ENCODE data around the gene LRP1B. TPM values are rescaled to one million over a fixed set of nuclear protein-coding genes. Genes with fewer than 3 reads are reported as not detected.
A peak's percentile ranks its signal among the peaks of the same experiment; 100 is the strongest.

Gene LRP1B
- total RNA-seq, 4 donors from 2014 or later = 3.3 to 11.1 (median 4.6) TPM

DNA sequence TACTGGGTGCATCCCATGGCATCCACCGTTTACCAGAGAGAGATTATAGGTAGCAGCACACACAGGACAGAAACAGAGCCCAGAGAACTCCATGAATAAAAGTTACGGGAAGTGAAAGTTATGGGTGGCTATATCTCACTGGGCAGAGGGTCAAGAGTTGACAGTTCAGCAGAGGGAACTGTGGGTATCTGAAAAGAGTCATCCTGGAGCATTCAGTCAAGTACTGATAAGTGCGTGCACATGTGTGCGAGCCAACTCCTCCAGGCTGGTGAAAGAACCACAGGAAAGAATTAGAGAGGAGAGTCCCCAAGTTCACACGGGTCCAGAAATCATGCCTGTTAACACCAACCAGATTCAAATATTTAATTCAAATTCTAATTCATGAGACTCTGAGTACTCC, 1588.2 kb downstream of the LRP1B start:
- in situ Hi-C loops (cut with MboI; ENCODE audit: low sequenced_read_pairs in 4 of 4) = no loop called here
- H3K27me3 ChIP-seq = no peaks in the 10 kb centered on the region
- H3K9me3 ChIP-seq = no peaks in the 10 kb centered on the region
- TF ChIP-seq POLR2A (IDR thresholded peaks at IDR 0.05) = no peak
- TF ChIP-seq, protein P1, sequence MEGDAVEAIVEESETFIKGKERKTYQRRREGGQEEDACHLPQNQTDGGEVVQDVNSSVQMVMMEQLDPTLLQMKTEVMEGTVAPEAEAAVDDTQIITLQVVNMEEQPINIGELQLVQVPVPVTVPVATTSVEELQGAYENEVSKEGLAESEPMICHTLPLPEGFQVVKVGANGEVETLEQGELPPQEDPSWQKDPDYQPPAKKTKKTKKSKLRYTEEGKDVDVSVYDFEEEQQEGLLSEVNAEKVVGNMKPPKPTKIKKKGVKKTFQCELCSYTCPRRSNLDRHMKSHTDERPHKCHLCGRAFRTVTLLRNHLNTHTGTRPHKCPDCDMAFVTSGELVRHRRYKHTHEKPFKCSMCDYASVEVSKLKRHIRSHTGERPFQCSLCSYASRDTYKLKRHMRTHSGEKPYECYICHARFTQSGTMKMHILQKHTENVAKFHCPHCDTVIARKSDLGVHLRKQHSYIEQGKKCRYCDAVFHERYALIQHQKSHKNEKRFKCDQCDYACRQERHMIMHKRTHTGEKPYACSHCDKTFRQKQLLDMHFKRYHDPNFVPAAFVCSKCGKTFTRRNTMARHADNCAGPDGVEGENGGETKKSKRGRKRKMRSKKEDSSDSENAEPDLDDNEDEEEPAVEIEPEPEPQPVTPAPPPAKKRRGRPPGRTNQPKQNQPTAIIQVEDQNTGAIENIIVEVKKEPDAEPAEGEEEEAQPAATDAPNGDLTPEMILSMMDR (IDR thresholded peaks at IDR 0.05 in 4 of 5, conservative IDR thresholded peaks at IDR 0.05 in 1 of 5) = no peak
- H3K4me1 ChIP-seq = no peaks in the 10 kb centered on the region
- intact Hi-C loops (cut with DNase I; ENCODE audit: low total_unique reads) = no loop called here
- no peak overlapping the region for H3K27ac ChIP-seq
- H3K4me3 ChIP-seq = no peak overlapping the region
- DNase-seq = no peak
- no peak for ATAC-seq
- H3K36me3 ChIP-seq = no peaks in the 10 kb centered on the region

GRCh38 chr2:140539242-140539875, 1591.5 kb downstream of the LRP1B start:
- Histone ChIP-seq H3K9me3 (no peaks in the 10 kb centered on the region), H3K27me3 (no peaks in the 10 kb centered on the region), H3K4me3 (no peak overlapping the region), H3K36me3 (no peaks in the 10 kb centered on the region), H3K4me1 (no peaks in the 10 kb centered on the region), H3K27ac (no peak overlapping the region)
- in situ Hi-C loops (cut with MboI; ENCODE audit: low sequenced_read_pairs in 4 of 4) = no loop called here
- ATAC-seq = peak in 1 of 2 donors; percentile 33
- no peak for DNase-seq
- intact Hi-C loops (cut with DNase I; ENCODE audit: low total_unique reads) = no loop called here
- no peak for TF ChIP-seq POLR2A (IDR thresholded peaks at IDR 0.05)
- TF ChIP-seq, protein P1 (IDR thresholded peaks at IDR 0.05 in 4 of 5, conservative IDR thresholded peaks at IDR 0.05 in 1 of 5) = no peak

GRCh38 chr2:140529706-140530105, 1601.1 kb downstream of the LRP1B start:
- intact Hi-C loops (cut with DNase I; ENCODE audit: low total_unique reads) = no loop called here
- in situ Hi-C loops (cut with MboI; ENCODE audit: low sequenced_read_pairs in 4 of 4) = no loop called here
- H3K9me3 ChIP-seq = no peaks in the 10 kb centered on the region
- no peaks in the 10 kb centered on the region for H3K27me3 ChIP-seq
- DNase-seq (no peak), ATAC-seq (no peak)
- no peak overlapping the region for H3K27ac ChIP-seq
- H3K36me3 ChIP-seq = no peaks in the 10 kb centered on the region
- no peak overlapping the region for H3K4me3 ChIP-seq
- no peaks in the 10 kb centered on the region for H3K4me1 ChIP-seq
- TF ChIP-seq POLR2A (IDR thresholded peaks at IDR 0.05) = no peak
- TF ChIP-seq, protein P1 (IDR thresholded peaks at IDR 0.05 in 4 of 5, conservative IDR thresholded peaks at IDR 0.05 in 1 of 5) = no peak

GRCh38 chr2:140528982-140529381, 1601.8 kb downstream of the LRP1B start:
- in situ Hi-C loops (cut with MboI; ENCODE audit: low sequenced_read_pairs in 4 of 4) (no loop called here), intact Hi-C loops (cut with DNase I; ENCODE audit: low total_unique reads) (no loop called here)
- Histone ChIP-seq H3K4me3 (no peak overlapping the region), H3K36me3 (no peaks in the 10 kb centered on the region), H3K4me1 (no peaks in the 10 kb centered on the region), H3K27me3 (no peaks in the 10 kb centered on the region), H3K9me3 (no peaks in the 10 kb centered on the region), H3K27ac (no peak overlapping the region)
- DNase-seq = no peak
- TF ChIP-seq, protein P1 (IDR thresholded peaks at IDR 0.05 in 4 of 5, conservative IDR thresholded peaks at IDR 0.05 in 1 of 5) = no peak
- no peak for TF ChIP-seq POLR2A (IDR thresholded peaks at IDR 0.05)
- no peak for ATAC-seq

DNA sequence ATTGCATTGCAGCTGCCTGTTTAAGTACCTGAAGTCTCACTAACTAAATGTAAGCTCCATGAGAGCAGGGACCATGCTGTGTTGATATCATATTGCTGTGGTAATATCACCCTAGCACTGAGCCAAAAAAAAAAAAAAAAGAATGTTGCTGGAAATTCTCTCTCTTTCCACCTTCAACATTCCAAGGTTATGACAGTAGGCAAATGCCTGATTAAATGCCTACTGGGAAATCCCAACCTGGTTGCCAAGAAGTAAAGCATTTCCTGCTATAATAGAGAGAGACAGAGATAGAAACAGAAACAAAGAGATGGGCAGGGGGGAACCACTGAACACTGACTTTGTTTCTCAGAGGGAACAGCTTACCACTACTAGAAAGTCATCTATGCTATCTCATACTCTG, 1604.2 kb downstream of the LRP1B start:
- Histone ChIP-seq H3K4me3 (no peak overlapping the region), H3K36me3 (no peaks in the 10 kb centered on the region), H3K4me1 (no peaks in the 10 kb centered on the region), H3K27ac (no peak overlapping the region), H3K9me3 (no peaks in the 10 kb centered on the region), H3K27me3 (no peaks in the 10 kb centered on the region)
- ATAC-seq (no peak), DNase-seq (no peak)
- in situ Hi-C loops (cut with MboI; ENCODE audit: low sequenced_read_pairs in 4 of 4) (no loop called here), intact Hi-C loops (cut with DNase I; ENCODE audit: low total_unique reads) (no loop called here)
- TF ChIP-seq, protein P1 (IDR thresholded peaks at IDR 0.05 in 4 of 5, conservative IDR thresholded peaks at IDR 0.05 in 1 of 5) = no peak
- no peak for TF ChIP-seq POLR2A (IDR thresholded peaks at IDR 0.05)
